ENCODE data around the gene CDH13.

Gene CDH13

GRCh38 chr16:82943371-82943770 is 316.6 kb downstream of the CDH13 start:
- FAIRE-seq, result no peak

DNA sequence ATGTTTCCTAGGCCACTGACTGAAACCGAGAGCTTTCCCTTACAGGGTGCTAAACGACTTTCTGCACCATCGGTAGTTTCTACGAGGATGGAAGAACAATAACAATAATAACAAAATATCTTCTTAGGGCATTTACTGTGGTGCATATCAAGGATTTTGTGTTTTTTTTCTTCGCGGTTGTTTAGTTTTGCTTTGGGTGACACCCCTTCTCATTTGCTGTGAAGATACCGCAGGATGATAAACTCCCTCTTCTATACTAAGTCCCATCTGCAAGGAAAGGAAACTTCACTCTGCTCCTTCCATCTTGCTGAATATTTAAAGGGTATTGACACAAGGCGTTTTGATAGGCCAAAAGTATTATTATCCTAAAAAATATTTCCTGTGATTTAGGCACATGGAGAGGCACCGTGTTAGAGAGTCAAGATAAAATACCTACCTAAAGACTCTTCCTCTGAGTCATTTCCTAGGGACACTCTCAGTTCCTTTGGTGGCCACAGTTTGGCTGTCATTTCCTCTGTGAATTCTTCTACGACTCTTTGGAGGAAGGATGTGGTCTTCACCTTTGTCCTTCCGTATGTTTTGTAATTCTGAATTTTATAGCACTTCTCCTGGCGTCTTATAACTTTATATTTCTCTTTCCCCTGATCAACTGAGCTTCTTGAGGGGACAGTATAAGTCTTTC is 318.8 kb downstream of the CDH13 start:
- DNase-seq (ENCODE audit: low spot score) (no peak), FAIRE-seq (no peak)

More at GRCh38 chr16:82943371-82943770, 316.6 kb downstream of the CDH13 start:
- DNase-seq (ENCODE audit: low spot score), result no peak

DNA sequence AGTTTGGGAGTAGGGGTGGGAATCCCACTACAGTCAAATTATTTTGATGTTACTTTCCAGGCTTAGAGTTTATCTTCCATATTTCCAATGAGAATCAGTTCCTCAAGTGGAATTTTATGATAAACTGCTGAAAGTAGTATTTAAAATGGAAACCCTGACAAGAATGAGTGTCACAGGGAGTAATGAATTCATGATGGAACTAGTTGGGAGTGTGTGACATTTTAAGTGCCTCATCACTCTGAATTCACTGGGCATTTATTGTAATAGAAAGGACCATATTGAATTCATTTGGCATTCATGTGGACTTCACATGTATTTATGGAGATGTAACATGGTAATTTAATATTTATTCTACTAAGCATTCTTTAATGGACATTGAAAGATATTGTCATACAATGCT is 320.9 kb downstream of the CDH13 start:
- no peak for DNase-seq (ENCODE audit: low spot score)
- FAIRE-seq, result no peak

GRCh38 chr16:82949016-82949415 is 322.2 kb downstream of the CDH13 start:
- DNase-seq (ENCODE audit: low spot score) (no peak), FAIRE-seq (no peak)

- DNase-seq (ENCODE audit: low spot score), result no peak
- no peak for FAIRE-seq
Observed at GRCh38 chr16:82953517-82953916, 326.7 kb downstream of the CDH13 start.

GRCh38 chr16:82954224-82954929 is 327.6 kb downstream of the CDH13 start:
- FAIRE-seq, result no peak
- no peak for DNase-seq (ENCODE audit: low spot score)

GRCh38 chr16:82955741-82956348 is 329.1 kb downstream of the CDH13 start:
- DNase-seq (ENCODE audit: low spot score), result no peak

DNA sequence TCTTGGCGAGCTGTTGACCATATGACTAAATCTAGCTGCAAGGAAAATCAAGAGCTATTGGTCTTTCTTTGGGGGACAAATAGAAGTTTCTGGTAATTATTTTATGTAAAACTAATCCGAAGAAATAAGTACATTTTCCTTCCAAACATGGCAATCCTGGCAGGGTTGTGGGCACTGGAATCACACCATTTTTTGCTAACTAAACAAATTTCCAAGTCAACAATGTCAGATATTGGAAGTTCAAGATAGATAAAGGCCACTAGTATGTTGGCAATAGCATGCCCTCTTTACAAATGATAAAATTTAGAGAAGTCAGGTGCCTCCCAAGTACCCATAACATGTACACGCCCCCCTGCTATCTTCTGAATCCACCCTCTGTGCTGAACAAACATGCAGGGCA is 330.4 kb downstream of the CDH13 start:
- no peak for FAIRE-seq
- DNase-seq (ENCODE audit: low spot score), result no peak

More at GRCh38 chr16:82955741-82956348, 329.1 kb downstream of the CDH13 start:
- no peak for FAIRE-seq

- no peak for DNase-seq (ENCODE audit: low spot score)
- no peak for FAIRE-seq
Observed at GRCh38 chr16:82960918-82961317, 334.1 kb downstream of the CDH13 start.

- no peak for DNase-seq (ENCODE audit: low spot score)
- FAIRE-seq, result no peak
Observed at GRCh38 chr16:82963653-82964052, 336.9 kb downstream of the CDH13 start.

- DNase-seq (ENCODE audit: low spot score) (no peak), FAIRE-seq (no peak)
Observed at GRCh38 chr16:82965808-82966207, 339.0 kb downstream of the CDH13 start.

GRCh38 chr16:82967424-82967823 is 340.7 kb downstream of the CDH13 start:
- FAIRE-seq (no peak), DNase-seq (ENCODE audit: low spot score) (no peak)

- no peak for FAIRE-seq
Observed at GRCh38 chr16:82971126-82971525, 344.4 kb downstream of the CDH13 start.

DNA sequence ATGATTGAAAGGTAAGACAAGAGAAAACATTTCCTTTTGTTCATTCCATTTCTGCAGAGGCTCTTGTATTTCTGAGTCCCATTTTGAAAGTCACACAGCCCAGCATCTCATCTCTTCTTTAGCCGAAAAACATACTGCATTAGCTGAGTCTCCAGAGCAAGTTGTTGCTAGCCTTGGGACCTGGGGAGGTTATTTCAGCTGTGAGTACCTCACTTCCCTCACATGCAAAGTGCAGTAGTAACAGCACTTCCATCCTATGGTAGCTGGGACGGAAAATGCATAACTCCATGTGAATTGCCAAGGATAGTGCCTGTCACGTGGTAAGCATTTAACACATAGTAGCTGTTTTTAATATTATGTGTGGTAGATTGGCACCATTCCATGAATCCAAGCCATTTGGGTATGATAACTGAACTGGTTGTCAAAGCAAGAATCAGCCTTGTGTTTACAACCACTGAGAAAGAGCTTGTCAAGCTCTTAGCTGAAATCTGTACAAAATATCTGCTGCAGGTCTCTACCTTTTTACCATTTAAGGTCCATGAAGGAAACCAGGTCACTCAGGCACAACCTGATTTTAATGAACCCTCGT is 345.7 kb downstream of the CDH13 start:
- DNase-seq (ENCODE audit: low spot score) (no peak), FAIRE-seq (no peak)

More at GRCh38 chr16:82971126-82971525, 344.4 kb downstream of the CDH13 start:
- no peak for DNase-seq (ENCODE audit: low spot score)

- DNase-seq (ENCODE audit: low spot score), result no peak
- FAIRE-seq, result no peak
Observed at GRCh38 chr16:82979406-82980111, 352.8 kb downstream of the CDH13 start.

- DNase-seq (ENCODE audit: low spot score) (no peak), FAIRE-seq (no peak)
Observed at GRCh38 chr16:82980810-82981209, 354.0 kb downstream of the CDH13 start.

DNA sequence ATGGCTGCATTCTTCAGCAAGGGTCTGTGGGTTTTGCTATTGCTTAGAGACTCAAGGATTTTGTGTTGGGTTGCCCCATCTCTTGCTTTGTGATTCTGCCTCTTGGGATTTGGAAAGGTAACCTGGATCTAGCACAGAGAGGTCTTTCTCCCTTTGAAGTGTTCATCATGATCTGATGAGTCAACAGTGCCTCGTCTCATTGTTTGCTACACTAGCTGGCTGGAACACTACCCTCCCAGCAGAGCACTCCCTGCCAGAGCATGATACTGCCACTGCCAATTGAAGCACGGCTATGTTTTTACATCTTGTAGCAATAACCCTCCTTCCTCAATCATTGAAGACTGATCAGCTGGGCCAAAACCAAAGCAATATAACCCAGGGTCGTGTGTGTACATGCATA is 361.0 kb downstream of the CDH13 start:
- DNase-seq (ENCODE audit: low spot score) (no peak), FAIRE-seq (no peak)

- FAIRE-seq (no peak), DNase-seq (ENCODE audit: low spot score) (no peak)
Observed at GRCh38 chr16:82990155-82990554, 363.4 kb downstream of the CDH13 start.

DNA sequence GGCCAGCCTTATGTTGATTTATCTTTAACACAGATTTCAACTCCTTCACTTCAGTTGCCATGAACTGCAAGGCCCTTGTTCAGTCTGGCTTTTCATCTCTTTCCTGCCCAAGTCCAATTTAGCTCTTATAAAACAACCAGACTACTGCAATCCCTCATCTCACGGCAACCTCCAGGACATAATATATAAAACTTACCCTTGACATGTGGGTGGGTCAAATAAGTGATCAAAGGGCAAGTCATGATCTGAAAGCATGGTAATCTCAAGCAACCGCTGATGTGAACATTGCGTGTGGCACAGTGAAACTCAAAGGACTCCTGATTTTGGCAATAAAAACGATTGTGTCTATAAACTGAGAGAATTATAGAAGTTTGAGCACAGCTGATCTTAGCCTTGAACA is 364.6 kb downstream of the CDH13 start:
- DNase-seq (ENCODE audit: low spot score) (no peak), FAIRE-seq (no peak)

- FAIRE-seq (no peak), DNase-seq (ENCODE audit: low spot score) (no peak)
Observed at GRCh38 chr16:82991966-82992675, 365.4 kb downstream of the CDH13 start.

GRCh38 chr16:82992786-82993185 is 366.0 kb downstream of the CDH13 start:
- FAIRE-seq (no peak), DNase-seq (ENCODE audit: low spot score) (no peak)

All from urothelium cell line (cell line).